ENCODE results near the gene CLEC18A. TPM values are rescaled to one million over a fixed set of nuclear protein-coding genes. Genes with fewer than 3 reads are reported as not detected.
A peak's percentile ranks its signal among the peaks of the same experiment; 100 is the strongest.
"Not testable (repeated sequence)": the region's sequence is repeated elsewhere in the genome, so short reads cannot be mapped to it uniquely, and the experiment has no call there.

CLEC18A gene
- total and polyA plus RNA-seq, 2 experiments from 2014 or later = 0.13 to 0.90 TPM

GRCh38 chr16:69942627-69943170 is 8.4 kb upstream of the CLEC18A start:
- no peaks in the 10 kb centered on the region for H3K27me3 ChIP-seq (ENCODE audit: insufficient read depth)
- H3K4me2 ChIP-seq = 0 out of 2 replicates have a peak overlapping the region, but pooled peaks have one; percentile 5
- H3K36me3 ChIP-seq (ENCODE audit: insufficient read depth) = 0 out of 2 replicates have a peak, but pooled peaks cover 6% of the 10 kb centered on the region
- H2AFZ ChIP-seq = no peak overlapping the region
- 0 out of 2 replicates have a peak overlapping the region, but pooled peaks have one; percentile 10 for H3K27ac Mint-ChIP-seq
- H3K36me3 Mint-ChIP-seq (ENCODE audit: low read depth) = peaks cover 8% of the 10 kb centered on the region; the same call in 1 of the 3 replicates
- TF ChIP-seq ETS1 (IDR thresholded peaks at IDR 0.05) (no peak), CREB1 (CRISPR knock-in tag; IDR thresholded peaks at IDR 0.05; ENCODE audit: low read depth) (no peak), EZH2 (IDR thresholded peaks at IDR 0.05; ENCODE audit: low read depth, unreplicated experiment) (no peak), ZNF331 (CRISPR knock-in tag; IDR thresholded peaks at IDR 0.05; ENCODE audit: low read depth) (no peak), NANOG (IDR thresholded peaks at IDR 0.05; ENCODE audit: borderline replicate concordance) (no peak), STAT1 (IDR thresholded peaks at IDR 0.05; ENCODE audit: unreplicated experiment) (no peak), CTCF (conservative IDR thresholded peaks at IDR 0.05; ENCODE audit: low read depth in 2 of 2) (no peak), REST (IDR thresholded peaks at IDR 0.05; ENCODE audit: unreplicated experiment) (no peak)
- no peak overlapping the region for H3K27ac ChIP-seq (ENCODE audit: low read depth)
- peaks cover 8% of the 10 kb centered on the region for H3K4me1 Mint-ChIP-seq
- no peak overlapping the region for H3K4me3 ChIP-seq
- H3K79me2 ChIP-seq (replicated peaks; ENCODE audit: insufficient read depth) = no peaks in the 10 kb centered on the region
- no peak overlapping the region for H3K4me3 Mint-ChIP-seq
- DNase-seq (ENCODE audit: low spot score) (no peak), ATAC-seq (no peak; the same call in 2 of the 3 replicates)
- 0 out of 2 replicates have a peak, but pooled peaks cover 5% of the 10 kb centered on the region for H3F3A ChIP-seq (replicated peaks; ENCODE audit: low read depth)
- H3K9me3 Mint-ChIP-seq = no peaks in the 10 kb centered on the region
- no peaks in the 10 kb centered on the region for H4K20me1 ChIP-seq (replicated peaks; ENCODE audit: insufficient read depth)
- no peaks in the 10 kb centered on the region for H3K4me1 ChIP-seq (ENCODE audit: insufficient read depth)
- H3K9me2 ChIP-seq (ENCODE audit: insufficient read depth) = no peaks in the 10 kb centered on the region
- H3K27me3 Mint-ChIP-seq (ENCODE audit: insufficient read depth, low read depth, poor library complexity) = peaks cover 13% of the 10 kb centered on the region

GRCh38 chr16:69943241-69944036 is 7.7 kb upstream of the CLEC18A start:
- ATAC-seq = peak; percentile 78
- 0 out of 2 replicates have a peak overlapping the region, but pooled peaks have one; percentile 5 for H3K4me2 ChIP-seq
- H3K36me3 Mint-ChIP-seq (ENCODE audit: low read depth); H4K20me1 ChIP-seq (replicated peaks; ENCODE audit: insufficient read depth); H3F3A ChIP-seq (replicated peaks; ENCODE audit: low read depth); H3K27ac ChIP-seq (ENCODE audit: low read depth); H3K4me1 Mint-ChIP-seq; H3K4me3 ChIP-seq; H3K9me3 Mint-ChIP-seq; H3K27me3 ChIP-seq (ENCODE audit: insufficient read depth); H3K36me3 ChIP-seq (ENCODE audit: insufficient read depth); H3K4me3 Mint-ChIP-seq; H3K4me1 ChIP-seq (ENCODE audit: insufficient read depth); H2AFZ ChIP-seq; H3K9me2 ChIP-seq (ENCODE audit: insufficient read depth); H3K79me2 ChIP-seq (replicated peaks; ENCODE audit: insufficient read depth): not testable (repeated sequence)
- Mint-ChIP-seq H3K27me3 (ENCODE audit: insufficient read depth, low read depth, poor library complexity) (peaks cover 13% of the 10 kb centered on the region), H3K27ac (peak overlapping the region; percentile 10; the same call in 1 of the 2 replicates)
- peak; percentile 68 for DNase-seq (ENCODE audit: low spot score)

- not testable (repeated sequence) for DNase-seq (ENCODE audit: low spot score); H3K27ac ChIP-seq (ENCODE audit: low read depth); H3K27ac Mint-ChIP-seq; H3K79me2 ChIP-seq (replicated peaks; ENCODE audit: insufficient read depth); H3K4me1 ChIP-seq (ENCODE audit: insufficient read depth); H3K36me3 ChIP-seq (ENCODE audit: insufficient read depth); ATAC-seq; H3K4me2 ChIP-seq; H2AFZ ChIP-seq; H3K9me3 Mint-ChIP-seq; H3K4me3 ChIP-seq; H3K9me2 ChIP-seq (ENCODE audit: insufficient read depth); H3K36me3 Mint-ChIP-seq (ENCODE audit: low read depth); H4K20me1 ChIP-seq (replicated peaks; ENCODE audit: insufficient read depth); H3K27me3 Mint-ChIP-seq (ENCODE audit: insufficient read depth, low read depth, poor library complexity); H3K27me3 ChIP-seq (ENCODE audit: insufficient read depth); H3K4me1 Mint-ChIP-seq; H3K4me3 Mint-ChIP-seq; H3F3A ChIP-seq (replicated peaks; ENCODE audit: low read depth)
Observed at GRCh38 chr16:69950411-69950810, 723 bp upstream of the CLEC18A start.
